SK-N-SH (cell line): ENCODE results near the gene RELN. TPM values are rescaled to one million over a fixed set of nuclear protein-coding genes. Genes with fewer than 3 reads are reported as not detected.

Source experiments
- CTCF ChIA-PET: fragments of 300-600, 350-600 bp; formaldehyde crosslinking; extraction: SDS; loops from one replicate; lab custom pipeline; 2021; lab: Yijun Ruan, JAX
- POLR2A ChIA-PET: fragments of 350-600 bp; sonication (Branson Sonifier 250); formaldehyde crosslinking; extraction: SDS; loops from one replicate; lab custom pipeline; 2020; ENCODE audit warnings: antibody characterized with exemption, inconsistent platforms; lab: Yijun Ruan, JAX
- DNase-seq: peaks from one replicate; pipeline ENCODE4 v3.0.0; 2012
- H2AFZ ChIP-seq: fragments of 200-600 bp; sonication (generic); 2 replicates; pipeline ENCODE4 v1.8.1; 2016; ENCODE audit warnings: antibody characterized with exemption, mild to moderate bottlenecking, low read depth
- H3F3A ChIP-seq: fragments of 200-600 bp; sonication (generic); replicated peaks from 2 replicates; pipeline ENCODE3; 2016; ENCODE audit warnings: antibody characterized with exemption, mild to moderate bottlenecking; ENCODE audit not compliant: insufficient read depth
- H3K27ac ChIP-seq, 2 experiments: fragments of 200-500 bp in 1 of 2; fragments of 200-600 bp in 1 of 2; sonication (Bioruptor generic) in 1 of 2; sonication (generic), shearing (Covaris generic) in 1 of 2; 2 replicates each; pipeline versions ENCODE4 v1.5.1 to v1.6.1; 2014 to 2016; ENCODE audit warnings: low read depth in 2 of 2, inconsistent platforms in 1 of 2, low read length in 1 of 2, mild to moderate bottlenecking in 1 of 2, mixed read lengths in 1 of 2
- H3K27me3 ChIP-seq: fragments of 200-600 bp; sonication (generic), shearing (Covaris generic); 2 replicates; pipeline ENCODE4 v1.6.1; 2016; ENCODE audit warnings: mixed run types; ENCODE audit not compliant: insufficient read depth
- H3K36me3 ChIP-seq, 2 experiments: fragments of 200-500 bp in 1 of 2; fragments of 200-600 bp in 1 of 2; sonication (Bioruptor generic) in 1 of 2; sonication (generic) in 1 of 2; replicated peaks in 1 of 2; 2 replicates each; pipeline versions ENCODE3 to v1.5.1; 2014 to 2016; ENCODE audit warnings: low read length in 1 of 2, mild to moderate bottlenecking in 1 of 2; ENCODE audit not compliant: insufficient read depth in 2 of 2, control insufficient read depth in 1 of 2
- H3K4me1 ChIP-seq, 2 experiments: fragments of 200-500 bp in 1 of 2; fragments of 200-600 bp in 1 of 2; sonication (Bioruptor generic) in 1 of 2; sonication (generic), shearing (Covaris generic) in 1 of 2; 2 replicates each; pipeline versions ENCODE4 v1.5.1 to v1.6.1; 2014 to 2016; ENCODE audit warnings: low read depth in 1 of 2, low read length in 1 of 2, mixed run types in 1 of 2; ENCODE audit not compliant: insufficient read depth in 2 of 2, control insufficient read depth in 1 of 2
- H3K4me2 ChIP-seq: fragments of 200-600 bp; sonication (generic), shearing (Covaris generic); 2 replicates; pipeline ENCODE4 v1.6.1; 2017; ENCODE audit warnings: mixed run types
- H3K4me3 ChIP-seq, 2 experiments: fragments of 200-500 bp in 1 of 2; fragments of 200-600 bp in 1 of 2; sonication (Bioruptor generic) in 1 of 2; sonication (generic), shearing (Covaris generic) in 1 of 2; 2 replicates each; pipeline versions ENCODE4 v1.5.1 to v1.8.1; 2014 to 2016; ENCODE audit warnings: low read depth in 2 of 2, inconsistent platforms in 1 of 2, low read length in 1 of 2, mild to moderate bottlenecking in 1 of 2, mixed read lengths in 1 of 2, moderate library complexity in 1 of 2
- H3K79me2 ChIP-seq: fragments of 200-600 bp; sonication (generic); 2 replicates; pipeline ENCODE4 v1.8.1; 2017; ENCODE audit warnings: mild to moderate bottlenecking; ENCODE audit not compliant: insufficient read depth
- H3K9ac ChIP-seq: fragments of 200-600 bp; sonication (generic); 2 replicates; pipeline ENCODE4 v1.6.1; 2017; ENCODE audit warnings: mixed run types
- H3K9me2 ChIP-seq: fragments of 200-600 bp; sonication (generic); 2 replicates; pipeline ENCODE4 v1.6.1; 2017; ENCODE audit warnings: mixed run types
- H3K9me3 ChIP-seq: fragments of 200-600 bp; sonication (generic); 2 replicates; pipeline ENCODE4 v1.6.1; 2017; ENCODE audit warnings: mixed run types, mild to moderate bottlenecking, moderate library complexity
- H4K20me1 ChIP-seq: fragments of 200-600 bp; sonication (generic); 2 replicates; pipeline ENCODE4 v1.6.1; 2017; ENCODE audit warnings: mild to moderate bottlenecking, mixed run types; ENCODE audit not compliant: insufficient read depth
- FOSL2 ChIP-seq: IDR thresholded peaks from 2 replicates; pipeline ENCODE4 v1.4.0; 2012; ENCODE audit warnings: low read depth, mild to moderate bottlenecking, moderate library complexity, borderline replicate concordance
- IRF3 ChIP-seq: fragments of 150-350 bp; IDR thresholded peaks from 2 replicates; pipeline ENCODE4 v1.6.1; 2016; ENCODE audit warnings: mild to moderate bottlenecking, low read depth, low read length
- JUND ChIP-seq: IDR thresholded peaks from 2 replicates; pipeline ENCODE4 v1.4.0; 2012
- MXI1 ChIP-seq: IDR thresholded peaks from 2 replicates; pipeline ENCODE4 v1.6.1; 2012; ENCODE audit warnings: mild to moderate bottlenecking, low read depth, low read length, improper control_type of control experiment
- NRF1 ChIP-seq: IDR thresholded peaks from 2 replicates; pipeline ENCODE4 v1.6.1; 2012; ENCODE audit warnings: low read depth, mild to moderate bottlenecking, low read length
- REST ChIP-seq: IDR thresholded peaks from 2 replicates; pipeline ENCODE4 v1.6.1; 2012; ENCODE audit warnings: mild to moderate bottlenecking, low read depth, low read length, moderate library complexity
- RFX5 ChIP-seq: IDR thresholded peaks from 2 replicates; pipeline ENCODE4 v1.6.1; 2012; ENCODE audit warnings: mild to moderate bottlenecking, improper control_type of control experiment, low read length
- TCF12 ChIP-seq: IDR thresholded peaks from 2 replicates; pipeline ENCODE4 v1.4.0; 2012
- USF1 ChIP-seq: IDR thresholded peaks from 2 replicates; pipeline ENCODE4 v1.4.0; 2012; ENCODE audit warnings: low read depth, borderline replicate concordance
- USF2 ChIP-seq: fragments of 150-350 bp; IDR thresholded peaks from 2 replicates; pipeline ENCODE4 v1.6.1; 2017; ENCODE audit warnings: antibody characterized with exemption, low read length, low read depth, borderline replicate concordance
- WGBS: methylation state at CpG from one replicate; pipeline ENCODE4 v1.1.6; 2017; ENCODE audit warnings: low lambda C conversion rate; 5-methylcytosine and 5-hydroxymethylcytosine counted together
- polyA plus RNA-seq, 3 experiments: library from polyadenylated mRNA; depleted of rRNA; stranded (reverse); fragments of >200 nt; gene quantifications; 2 replicates each; pipeline ENCODE4 v1.2.3, GENCODE V29; 2012

The RELN gene
- polyA plus RNA-seq, 1 of the 3 experiments (the other 2 are of a cell fraction), result 0.02 TPM

- ChIA-PET CTCF (interaction anchor here (0.6 to 8.3 kb wide), 9 partner anchors 51 to 1292 kb away, joined by 3 to 94 read pairs (median 6); no protein-coding TSS in a partner anchor), POLR2A (no interaction called here)
- TF ChIP-seq NRF1, result no peak
- TF ChIP-seq JUND, result no peak
- no peak for TF ChIP-seq RFX5
- no peak for TF ChIP-seq TCF12
- TF ChIP-seq, all 33 proteins: peak for 0
- Histone ChIP-seq H3K4me2 (no peak overlapping the region), H3K9me3 (no peaks in the 10 kb centered on the region), H3K27ac (no peak overlapping the region), H3K4me1 (no peaks in the 10 kb centered on the region; a peak in 1 of 4 replicates), H4K20me1 (no peaks in the 10 kb centered on the region), H3K27me3 (no peaks in the 10 kb centered on the region), H3K9me2 (no peaks in the 10 kb centered on the region), H3F3A (no peaks in the 10 kb centered on the region), H2AFZ (no peak overlapping the region), H3K36me3 (no peaks in the 10 kb centered on the region), H3K4me3 (no peak overlapping the region), H3K79me2 (no peaks in the 10 kb centered on the region), H3K9ac (no peak overlapping the region)
- 26% methylated on average over 4 of the region's 4 CpGs for WGBS
- DNase-seq, result no peak
Observed at GRCh38 chr7:103571586-103571985, 417.9 kb downstream of the RELN start.

GRCh38 chr7:103569621-103570305 lies 419.7 kb downstream of the RELN start:
- no peaks in the 10 kb centered on the region for H3K9me3 ChIP-seq
- H3K79me2 ChIP-seq, result no peaks in the 10 kb centered on the region
- peaks cover 4% of the 10 kb centered on the region; the same call in 1 of the 2 replicates for H3K27me3 ChIP-seq
- H4K20me1 ChIP-seq, result no peaks in the 10 kb centered on the region
- no peak overlapping the region for H2AFZ ChIP-seq
- H3K9me2 ChIP-seq, result no peaks in the 10 kb centered on the region
- CTCF ChIA-PET, result interaction anchor here (0.6 to 1.7 kb wide), 6 partner anchors 8 to 662 kb away, joined by 3 to 5 read pairs (median 4); no protein-coding TSS in a partner anchor
- TF ChIP-seq MXI1 (no peak), FOSL2 (no peak), REST (no peak), USF2 (no peak), USF1 (no peak), IRF3 (no peak)
- H3K4me3 ChIP-seq, result no peak overlapping the region
- POLR2A ChIA-PET, result no interaction called here
- H3K36me3 ChIP-seq, result no peaks in the 10 kb centered on the region
- no peaks in the 10 kb centered on the region for H3F3A ChIP-seq
- no peak overlapping the region for H3K4me2 ChIP-seq
- H3K27ac ChIP-seq, result no peak overlapping the region
- no peaks in the 10 kb centered on the region; a peak in 1 of 4 replicates for H3K4me1 ChIP-seq
- no peak for DNase-seq
- H3K9ac ChIP-seq, result no peak overlapping the region
- 58% methylated on average over 4 of the region's 4 CpGs for WGBS
